CD4-positive, alpha-beta memory T cell (primary cell): ENCODE results near the gene RASL11A. TPM values are rescaled to one million over a fixed set of nuclear protein-coding genes. Genes with fewer than 3 reads are reported as not detected.

Source experiments
- CTCF ChIA-PET: fragments of 350-600 bp; sonication (Branson Sonifier 250); formaldehyde crosslinking; loops from one replicate; lab custom pipeline; 2021; ENCODE audit warnings: inconsistent platforms; ENCODE audit not compliant: partially characterized antibody; lab: Charles Lee
- POLR2A ChIA-PET: fragments of 350-600 bp; sonication (Branson Sonifier 250); formaldehyde crosslinking; loops from one replicate; lab custom pipeline; 2021; ENCODE audit not compliant: partially characterized antibody; lab: Charles Lee
- DNase-seq, 5 donors: peaks; one replicate each; pipeline versions ENCODE4 v3.0.0 to v3.0.0-alpha.2; 2020 to 2022; ENCODE audit warnings: mixed read lengths in 1 of 5
- H3K27ac ChIP-seq: one replicate; pipeline ENCODE4 v1.7.0; 2013; ENCODE audit warnings: low read depth, low read length
- H3K27me3 ChIP-seq: 2 replicates; pipeline ENCODE4 v1.7.0; 2013; ENCODE audit warnings: mild to moderate bottlenecking, low read length, moderate library complexity; ENCODE audit not compliant: insufficient read depth
- H3K36me3 ChIP-seq: 2 replicates; pipeline ENCODE4 v1.7.0; 2013; ENCODE audit warnings: mild to moderate bottlenecking, low read length, moderate library complexity; ENCODE audit not compliant: insufficient read depth
- H3K4me1 ChIP-seq: 2 replicates; pipeline ENCODE4 v1.7.0; 2013; ENCODE audit warnings: mild to moderate bottlenecking, low read length, moderate library complexity; ENCODE audit not compliant: insufficient read depth
- H3K4me3 ChIP-seq, 2 donors: one replicate each; pipeline ENCODE4 v1.7.0; 2013; ENCODE audit warnings: low read length in 2 of 2, mild to moderate bottlenecking in 1 of 2
- H3K9me3 ChIP-seq, 2 donors: one replicate each; pipeline ENCODE4 v1.7.0; 2013; ENCODE audit warnings: low read length in 2 of 2, control low read depth in 1 of 2; ENCODE audit not compliant: control insufficient read depth in 1 of 2
- H3K27ac Mint-ChIP-seq, 7 donors: one replicate each; pipeline ENCODE4 v1.8.0; 2020 to 2021; ENCODE audit warnings: mixed read lengths in 7 of 7, mild to moderate bottlenecking in 6 of 7, inconsistent platforms in 3 of 7, moderate library complexity in 3 of 7
- H3K27me3 Mint-ChIP-seq, 2 donors: one replicate each; pipeline ENCODE4 v1.8.0; 2020 to 2021; ENCODE audit warnings: mixed read lengths in 2 of 2
- H3K36me3 Mint-ChIP-seq, 2 donors: one replicate each; pipeline ENCODE4 v1.8.0; 2020 to 2021; ENCODE audit warnings: mixed read lengths in 2 of 2, inconsistent platforms in 1 of 2, mild to moderate bottlenecking in 1 of 2
- H3K4me1 Mint-ChIP-seq, 4 donors: one replicate each; pipeline ENCODE4 v1.8.0; 2020 to 2021; ENCODE audit warnings: mixed read lengths in 4 of 4, mild to moderate bottlenecking in 1 of 4
- H3K4me3 Mint-ChIP-seq, 8 donors: one replicate each; pipeline ENCODE4 v1.8.0; 2020 to 2021; ENCODE audit warnings: mixed read lengths in 8 of 8, mild to moderate bottlenecking in 7 of 8, moderate library complexity in 6 of 8, inconsistent platforms in 3 of 8
- H3K9me3 Mint-ChIP-seq, 8 donors: one replicate each; pipeline ENCODE4 v1.8.0; 2020 to 2021; ENCODE audit warnings: mixed read lengths in 8 of 8, mild to moderate bottlenecking in 5 of 8, inconsistent platforms in 3 of 8, moderate library complexity in 1 of 8
- intact Hi-C: fragments of 100-400 bp; cut with micrococcal nuclease; formaldehyde crosslinking; loops from one replicate; pipeline ENCODE4 v1.15.1; 2023
- polyA plus RNA-seq, 2 donors: library from polyadenylated mRNA; unstranded; fragments of 300-500 nt; fragmentation: Illumina TruSeq; gene quantifications; one replicate each; pipeline ENCODE4 v1.2.3, GENCODE V29; 2021
- total RNA-seq, 2 experiments: library from RNA; stranded (reverse); gene quantifications; one replicate each; pipeline ENCODE4 v1.2.3, GENCODE V29; 2021

Gene RASL11A
- total and polyA plus RNA-seq, 4 experiments from 2014 or later = 0.21 to 0.96 (median 0.78) TPM; not detected in 1

DNA sequence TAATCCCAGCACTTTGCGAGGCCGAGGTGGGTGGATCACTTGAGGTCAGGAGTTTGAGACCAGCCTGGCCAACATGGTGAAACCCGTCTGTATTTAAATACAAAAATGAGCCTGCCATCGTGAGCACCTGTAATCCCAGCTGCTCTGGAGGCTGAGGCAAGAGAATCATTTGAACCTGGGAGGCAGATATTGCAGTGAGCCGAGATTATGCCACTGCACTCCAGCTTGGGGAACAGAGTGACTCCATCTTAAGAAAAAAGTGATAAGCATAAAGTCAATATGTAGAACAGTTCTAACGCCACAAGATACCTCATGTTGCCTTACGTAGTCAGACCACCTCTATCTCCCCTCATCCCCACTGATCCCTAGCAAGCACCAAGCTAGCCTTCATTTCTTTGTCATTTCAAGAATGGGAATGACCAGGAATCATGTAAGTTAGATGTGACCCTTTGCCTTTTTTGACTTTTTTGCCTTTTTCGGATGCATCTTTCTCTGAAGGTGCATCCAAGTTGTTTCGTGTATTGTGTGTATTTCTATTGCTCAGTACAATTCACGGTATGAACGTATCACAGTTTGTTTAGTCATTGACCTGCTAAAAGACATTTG is 12.9 kb upstream of the RASL11A start:
- CTCF ChIA-PET = interaction anchor here (1.9 kb wide), 1 partner anchor 13 kb away, joined by 9 read pairs; the partner anchor contains the start of gene RASL11A
- Mint-ChIP-seq H3K4me1 (peaks cover 51 to 89% (median 70%) of the 10 kb centered on the region in 4 donors), H3K4me3 (no peak overlapping the region), H3K27ac (peak overlapping the region in 4 of 7 donors; percentile 22 to 78 (median 60)), H3K27me3 (no peaks in the 10 kb centered on the region), H3K9me3 (peaks cover 0 to 2% (median 0%) of the 10 kb centered on the region in 8 donors), H3K36me3 (peaks cover 28 to 79% of the 10 kb centered on the region in 2 donors)
- POLR2A ChIA-PET = interaction anchor here (0.9 to 1.9 kb wide), 2 partner anchors 13 to 85 kb away, joined by 3 to 5 read pairs; partner anchors contain the start of genes RASL11A and USP12
- Histone ChIP-seq H3K4me1 (peaks cover 66% of the 10 kb centered on the region), H3K27me3 (no peaks in the 10 kb centered on the region), H3K27ac (no peak overlapping the region), H3K4me3 (no peak overlapping the region), H3K9me3 (no peaks in the 10 kb centered on the region), H3K36me3 (peaks cover 38% of the 10 kb centered on the region)
- DNase-seq = no peak
- intact Hi-C loops = no loop called here

DNA sequence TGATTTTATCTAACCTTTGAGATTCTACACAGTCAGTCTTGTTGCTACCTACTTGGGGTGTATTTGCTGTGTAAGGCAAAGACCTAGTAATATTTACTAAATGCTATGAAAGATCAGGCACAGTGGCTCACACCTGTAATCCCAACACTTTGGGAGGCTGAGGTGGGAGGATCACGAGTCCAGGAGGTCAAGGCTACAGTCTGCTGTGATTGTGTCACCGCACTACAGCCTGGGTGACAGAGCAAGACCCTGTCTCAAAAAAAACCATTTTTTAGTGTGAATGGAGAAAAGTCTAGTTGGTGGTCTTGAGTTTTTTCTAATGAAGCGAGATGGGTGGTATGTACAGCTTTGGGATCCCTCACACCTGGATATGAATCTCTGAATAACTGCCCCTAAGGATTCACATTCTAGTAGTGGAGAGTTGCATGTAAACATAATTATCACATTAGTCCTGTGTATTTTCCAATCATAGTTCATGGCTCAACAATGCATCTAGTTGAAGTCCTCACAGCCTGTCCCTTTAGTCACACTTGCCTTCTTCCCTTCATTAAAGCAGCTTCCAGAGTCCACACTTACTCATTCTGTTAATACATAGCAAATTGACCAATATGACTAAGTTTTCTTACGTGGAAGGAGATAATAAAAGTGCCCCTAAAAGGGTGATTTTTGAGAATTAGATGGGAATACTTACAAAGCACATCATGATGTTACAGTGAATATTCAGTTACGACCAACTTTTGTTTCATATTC is 11.8 kb upstream of the RASL11A start:
- Mint-ChIP-seq H3K4me3 (no peak overlapping the region), H3K4me1 (peaks cover 44 to 81% (median 64%) of the 10 kb centered on the region in 4 donors), H3K27ac (peak overlapping the region in 6 of 7 donors; percentile 39 to 82 (median 73)), H3K9me3 (peaks cover 0 to 4% (median 0%) of the 10 kb centered on the region in 8 donors), H3K36me3 (peaks cover 23 to 68% of the 10 kb centered on the region in 2 donors), H3K27me3 (no peaks in the 10 kb centered on the region)
- Histone ChIP-seq H3K27ac (no peak overlapping the region), H3K27me3 (no peaks in the 10 kb centered on the region), H3K36me3 (peaks cover 38% of the 10 kb centered on the region), H3K4me1 (peaks cover 57% of the 10 kb centered on the region), H3K9me3 (no peaks in the 10 kb centered on the region), H3K4me3 (no peak overlapping the region)
- intact Hi-C loops = no loop called here
- CTCF ChIA-PET = interaction anchor here (1.4 kb wide), 1 partner anchor 12 kb away, joined by 7 read pairs; the partner anchor contains the start of gene RASL11A
- no peak for DNase-seq
- POLR2A ChIA-PET = interaction anchor here (1.3 kb wide), 1 partner anchor 35 kb away, joined by 3 read pairs; no protein-coding TSS in a partner anchor

DNA sequence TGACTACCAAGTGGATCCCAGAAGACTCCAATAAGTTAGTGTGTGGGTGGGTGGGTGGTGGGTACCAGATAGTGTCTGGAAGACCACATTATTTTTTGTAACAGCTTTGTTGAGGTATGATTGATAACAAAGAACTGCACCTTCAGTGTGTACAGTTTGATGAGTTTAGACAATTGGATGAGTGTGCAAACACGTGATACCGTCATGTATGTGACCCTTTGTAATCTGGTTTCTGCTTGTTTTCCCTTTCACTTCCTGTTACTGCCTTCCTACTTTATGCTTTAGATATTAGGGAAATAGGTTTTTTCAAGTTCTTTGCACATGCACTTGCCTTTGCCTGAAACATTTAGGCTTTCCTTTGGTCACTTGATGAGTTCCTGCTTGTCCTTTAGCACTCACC is 10.8 kb upstream of the RASL11A start:
- H3K4me1 ChIP-seq = peaks cover 47% of the 10 kb centered on the region
- peaks cover 17 to 58% of the 10 kb centered on the region in 2 donors for H3K36me3 Mint-ChIP-seq
- peak overlapping the region in 6 of 7 donors; percentile 38 to 92 (median 74) for H3K27ac Mint-ChIP-seq
- intact Hi-C loops = no loop called here
- no peak overlapping the region for H3K4me3 Mint-ChIP-seq
- CTCF ChIA-PET = interaction anchor here (1.4 kb wide), 1 partner anchor 11 kb away, joined by 7 read pairs; the partner anchor contains the start of gene RASL11A
- no peaks in the 10 kb centered on the region for H3K9me3 ChIP-seq
- H3K4me3 ChIP-seq = no peak overlapping the region
- H3K9me3 Mint-ChIP-seq = peaks cover 0 to 4% (median 0%) of the 10 kb centered on the region in 8 donors
- POLR2A ChIA-PET = interaction anchor here (1.3 kb wide), 1 partner anchor 34 kb away, joined by 3 read pairs; no protein-coding TSS in a partner anchor
- no peaks in the 10 kb centered on the region for H3K27me3 Mint-ChIP-seq
- no peak for DNase-seq
- peaks cover 35% of the 10 kb centered on the region for H3K36me3 ChIP-seq
- peak overlapping the region; percentile 11 for H3K27ac ChIP-seq
- no peaks in the 10 kb centered on the region for H3K27me3 ChIP-seq
- H3K4me1 Mint-ChIP-seq = peaks cover 40 to 77% (median 60%) of the 10 kb centered on the region in 4 donors

DNA sequence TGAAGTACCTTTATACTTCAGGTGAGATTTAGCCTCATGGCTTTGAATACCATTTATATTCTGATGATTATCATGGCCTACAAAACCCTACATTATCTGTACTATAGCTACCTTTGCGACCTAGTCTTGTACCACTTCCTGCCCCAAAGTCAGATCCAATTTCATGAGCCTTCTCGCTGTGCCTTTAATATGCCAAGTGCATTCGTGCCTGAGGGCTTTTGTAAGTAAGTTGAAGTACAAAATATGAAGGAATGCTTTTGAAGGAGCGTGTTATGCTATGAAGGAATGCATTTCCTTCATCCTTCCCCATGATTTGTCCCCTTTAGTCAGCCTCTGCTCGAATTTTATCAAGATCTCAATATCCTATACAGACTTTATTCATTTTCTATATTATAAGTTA is 9.2 kb upstream of the RASL11A start:
- H3K4me3 Mint-ChIP-seq = peak overlapping the region in 1 of 8 donors; percentile 64
- H3K9me3 ChIP-seq = no peaks in the 10 kb centered on the region
- peaks cover 38 to 67% (median 51%) of the 10 kb centered on the region in 4 donors for H3K4me1 Mint-ChIP-seq
- intact Hi-C loops = loop anchor here (1.0 kb wide), 1 partner anchor 9 kb away; the partner anchor contains the start of gene RASL11A
- H3K4me3 ChIP-seq = no peak overlapping the region
- H3K36me3 Mint-ChIP-seq = peaks cover 13 to 46% of the 10 kb centered on the region in 2 donors
- H3K36me3 ChIP-seq = peaks cover 20% of the 10 kb centered on the region
- no peaks in the 10 kb centered on the region for H3K27me3 ChIP-seq
- H3K27ac Mint-ChIP-seq = peak overlapping the region in 6 of 7 donors; percentile 38 to 77 (median 67)
- H3K27ac ChIP-seq = no peak overlapping the region
- peaks cover 41% of the 10 kb centered on the region for H3K4me1 ChIP-seq
- no peaks in the 10 kb centered on the region for H3K27me3 Mint-ChIP-seq
- peaks cover 0 to 4% (median 0%) of the 10 kb centered on the region in 8 donors for H3K9me3 Mint-ChIP-seq
- ChIA-PET POLR2A (interaction anchor here (0.7 kb wide), 1 partner anchor 8 kb away, joined by 3 read pairs; no protein-coding TSS in a partner anchor), CTCF (no interaction called here)
- no peak for DNase-seq

DNA sequence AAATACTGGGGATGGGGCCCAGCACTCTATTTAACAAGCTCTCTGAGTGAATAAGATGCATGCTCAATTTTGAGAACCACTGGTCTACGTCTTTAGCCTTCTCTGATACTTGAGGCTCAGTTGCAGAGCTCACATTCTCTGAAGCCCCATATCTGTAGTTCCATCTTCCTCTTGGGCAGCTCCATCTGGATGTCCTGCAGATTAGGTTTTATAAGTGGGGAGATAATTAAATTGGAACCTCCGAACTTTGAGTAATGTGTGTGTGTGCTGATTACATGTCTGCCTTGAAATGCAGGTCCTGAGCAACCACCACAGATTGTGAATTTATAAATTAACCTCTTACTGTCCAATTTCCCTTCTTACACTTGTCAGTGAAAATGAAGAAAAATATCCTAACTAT is 7.2 kb upstream of the RASL11A start:
- ChIA-PET POLR2A (interaction anchor here (1.8 kb wide), 1 partner anchor 10 kb away, joined by 4 read pairs; no protein-coding TSS in a partner anchor), CTCF (interaction anchor here (1.7 kb wide), 1 partner anchor 8 kb away, joined by 7 read pairs; no protein-coding TSS in a partner anchor)
- H3K4me3 ChIP-seq = no peak overlapping the region
- Mint-ChIP-seq H3K27ac (peak overlapping the region in 5 of 7 donors; percentile 8 to 83 (median 46)), H3K4me3 (no peak overlapping the region), H3K27me3 (no peaks in the 10 kb centered on the region), H3K9me3 (peaks cover 0 to 4% (median 0%) of the 10 kb centered on the region in 8 donors), H3K36me3 (peaks cover 6 to 26% of the 10 kb centered on the region in 2 donors), H3K4me1 (peaks cover 33 to 56% (median 41%) of the 10 kb centered on the region in 4 donors)
- peaks cover 2% of the 10 kb centered on the region for H3K36me3 ChIP-seq
- no peak overlapping the region for H3K27ac ChIP-seq
- intact Hi-C loops = no loop called here
- peaks cover 39% of the 10 kb centered on the region for H3K4me1 ChIP-seq
- H3K9me3 ChIP-seq = no peaks in the 10 kb centered on the region
- H3K27me3 ChIP-seq = no peaks in the 10 kb centered on the region
- DNase-seq = no peak

DNA sequence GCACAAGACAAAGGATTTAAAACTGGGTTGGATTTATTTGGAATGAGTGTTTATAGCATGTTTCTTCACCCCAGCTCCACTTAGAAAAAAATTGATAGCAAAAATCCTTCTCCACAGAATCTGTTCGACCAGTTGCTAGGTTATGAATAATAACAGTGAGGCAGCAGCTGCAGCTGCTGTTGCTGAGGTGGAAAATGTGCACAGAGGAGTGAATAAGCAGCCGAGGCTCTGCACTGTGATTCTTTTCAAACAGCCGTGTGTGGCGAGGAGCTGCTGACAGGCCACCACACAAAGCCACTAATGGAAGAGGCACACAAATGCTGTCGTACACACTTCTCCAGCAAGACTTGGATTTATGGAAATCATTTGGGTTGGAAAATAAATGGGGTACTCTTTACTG is 6.4 kb upstream of the RASL11A start:
- no peaks in the 10 kb centered on the region for H3K9me3 ChIP-seq
- POLR2A ChIA-PET = interaction anchor here (1.4 to 1.8 kb wide), 2 partner anchors 11 to 161 kb away, joined by 3 to 4 read pairs; no protein-coding TSS in a partner anchor
- Mint-ChIP-seq H3K36me3 (peaks cover 0 to 19% of the 10 kb centered on the region in 2 donors), H3K9me3 (peaks cover 0 to 2% (median 0%) of the 10 kb centered on the region in 8 donors), H3K27me3 (no peaks in the 10 kb centered on the region), H3K27ac (peak overlapping the region in 5 of 7 donors; percentile 3 to 83 (median 10)), H3K4me3 (peak overlapping the region in 2 of 8 donors; percentile 7 to 27), H3K4me1 (peaks cover 29 to 48% (median 35%) of the 10 kb centered on the region in 4 donors)
- H3K4me1 ChIP-seq = peaks cover 32% of the 10 kb centered on the region
- no peak overlapping the region for H3K27ac ChIP-seq
- H3K4me3 ChIP-seq = no peak overlapping the region
- intact Hi-C loops = no loop called here
- H3K27me3 ChIP-seq = no peaks in the 10 kb centered on the region
- CTCF ChIA-PET = no interaction called here
- DNase-seq = no peak
- H3K36me3 ChIP-seq = no peaks in the 10 kb centered on the region
